ENCODE measurements around the gene KRAS. TPM values are rescaled to one million over a fixed set of nuclear protein-coding genes. Genes with fewer than 3 reads are reported as not detected.
"Not testable (repeated sequence)": the region's sequence is repeated elsewhere in the genome, so short reads cannot be mapped to it uniquely, and the experiment has no call there.

Gene KRAS
- total RNA-seq: 9.7 TPM
- long read RNA-seq, full-length matches to known transcripts: 10 of 12 reads
- long read RNA-seq, partial matches to known transcripts: 0 of 12 reads
- long read RNA-seq, other reads (novel, unspliced or antisense): 2 of 12 reads

DNA sequence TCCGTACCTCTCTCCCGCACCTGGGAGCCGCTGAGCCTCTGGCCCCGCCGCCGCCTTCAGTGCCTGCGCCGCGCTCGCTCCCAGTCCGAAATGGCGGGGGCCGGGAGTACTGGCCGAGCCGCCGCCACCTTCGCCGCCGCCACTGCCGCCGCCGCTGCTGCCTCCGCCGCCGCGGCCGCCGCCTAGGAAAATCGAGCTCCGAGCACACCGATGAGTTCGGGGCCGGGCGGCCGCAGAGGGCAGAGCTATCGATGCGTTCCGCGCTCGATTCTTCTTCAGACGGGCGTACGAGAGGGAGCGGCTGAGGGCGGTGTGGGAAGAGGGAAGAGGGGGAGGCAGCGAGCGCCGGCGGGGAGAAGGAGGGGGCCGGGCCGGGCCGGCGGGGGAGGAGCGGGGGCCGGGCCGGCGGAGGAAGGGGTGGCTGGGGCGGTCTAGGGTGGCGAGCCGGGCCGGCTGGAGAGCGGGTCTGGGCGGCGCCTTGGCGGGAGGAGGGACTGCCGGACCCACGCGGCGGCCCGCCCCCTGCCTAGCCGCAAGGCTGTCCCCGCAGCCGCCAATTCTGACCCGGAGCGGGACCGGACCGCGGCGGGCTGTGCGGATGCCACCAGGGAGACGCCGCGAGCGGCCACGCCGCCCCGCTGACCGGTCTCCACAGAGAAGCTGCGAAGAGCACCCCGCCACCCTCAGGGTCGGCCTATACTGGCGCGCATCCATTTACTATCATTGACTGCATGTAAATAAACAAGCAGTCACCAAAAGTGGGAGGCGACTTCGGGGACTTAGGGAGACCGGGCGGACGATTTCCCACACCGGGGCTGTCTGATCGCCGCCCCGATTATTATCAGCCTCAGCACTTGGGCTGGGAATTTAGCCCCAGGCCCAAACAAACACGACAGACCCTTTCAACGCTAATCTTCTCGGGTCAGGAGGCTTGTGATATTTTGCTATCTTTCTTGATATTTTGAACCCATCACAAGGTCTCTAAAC is at the start of gene KRAS:
Gene KRAS, minus strand, starts transcription at position 186 of the 987 bp plus-strand sequence.
- ATAC-seq (ENCODE audit: poor library complexity) (peak; percentile 97), DNase-seq (peak; percentile 98)
- intact Hi-C loops (cut with DNase I): loop anchor here (2.0 kb wide), 1 partner anchor 56 kb away; the partner anchor contains the start of genes DNAI7 and ETFRF1

DNA sequence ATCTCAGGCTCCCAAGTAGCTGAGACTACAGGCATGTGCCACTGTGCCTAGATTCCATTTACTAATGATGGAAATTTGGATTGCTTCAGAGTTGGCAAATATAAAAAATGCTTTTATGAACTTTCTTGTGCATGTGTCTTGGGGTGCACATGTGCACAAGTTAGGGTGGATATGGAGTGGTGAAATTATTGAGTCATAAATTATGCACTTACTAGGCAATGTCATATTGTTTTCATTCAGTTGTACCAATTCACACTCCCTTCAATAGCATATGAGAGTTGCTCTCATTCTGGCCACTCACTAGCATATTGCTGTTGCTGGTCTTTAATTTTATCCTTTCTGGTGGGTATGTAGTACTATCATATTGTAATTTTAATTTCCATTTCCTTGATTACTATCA is 45.7 kb upstream of the KRAS start:
- intact Hi-C loops (cut with DNase I): no loop called here
- DNase-seq (no peak), ATAC-seq (ENCODE audit: poor library complexity) (no peak)

DNA sequence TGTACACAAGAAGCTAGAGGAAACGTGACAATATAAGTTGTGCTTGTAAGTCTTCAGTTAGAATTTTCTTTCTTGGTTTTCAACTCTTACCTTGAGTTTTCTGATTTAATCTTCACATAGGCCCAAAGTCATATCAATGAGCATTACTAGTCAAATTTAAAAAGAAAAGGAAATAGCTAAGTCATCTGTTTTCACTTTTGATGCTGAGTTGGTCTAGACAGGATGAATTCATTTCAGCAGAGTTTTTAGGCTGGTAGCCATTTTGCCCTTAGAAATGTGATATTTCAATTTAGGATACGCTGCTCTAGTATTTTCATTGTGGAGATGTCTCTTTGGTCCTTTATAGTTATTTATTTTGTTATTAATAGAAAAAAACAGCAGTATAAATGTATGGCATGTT is 44.6 kb upstream of the KRAS start:
- intact Hi-C loops (cut with DNase I): no loop called here
- DNase-seq (no peak), ATAC-seq (ENCODE audit: poor library complexity) (no peak)

DNA sequence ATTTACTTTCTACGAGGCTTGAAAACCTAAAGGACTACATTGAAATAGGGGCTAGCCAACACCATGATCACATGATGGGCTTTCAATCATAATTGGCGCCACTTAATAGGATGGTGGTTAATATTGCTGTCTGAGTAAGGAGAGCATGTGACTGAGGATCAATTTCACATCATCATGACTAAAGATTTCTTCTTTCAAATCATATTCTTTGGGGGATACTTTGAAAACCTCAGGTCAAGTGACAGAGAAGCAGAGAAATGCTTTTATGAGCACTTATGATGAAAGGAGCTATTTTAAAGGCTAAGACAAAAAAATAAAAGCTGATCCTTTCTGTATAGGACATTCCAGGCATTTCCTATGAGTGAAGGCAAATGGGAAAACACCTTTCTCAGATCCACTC is 42.9 kb upstream of the KRAS start:
- intact Hi-C loops (cut with DNase I): no loop called here
- no peak for ATAC-seq (ENCODE audit: poor library complexity)
- no peak for DNase-seq

DNA sequence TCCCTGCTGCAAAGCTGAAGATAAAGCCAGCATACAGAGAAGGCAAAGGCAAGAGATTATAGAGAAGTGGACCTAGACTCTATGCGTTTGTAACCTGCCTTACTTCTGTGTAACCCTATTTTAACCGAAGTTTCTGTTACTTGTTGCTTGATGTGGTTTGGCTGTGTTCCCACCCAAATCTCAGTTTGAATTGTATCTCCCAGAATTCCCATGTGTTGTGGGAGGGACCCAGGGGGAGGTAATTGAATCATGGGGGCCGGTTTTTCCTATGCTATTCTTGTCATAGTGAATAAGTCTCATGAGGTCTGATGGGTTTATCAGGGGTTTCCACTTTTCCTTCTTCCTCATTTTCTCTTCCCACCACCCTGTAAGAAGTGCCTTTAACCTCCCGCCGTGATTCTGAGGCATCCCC is 42.1 kb upstream of the KRAS start:
- intact Hi-C loops (cut with DNase I); ATAC-seq (ENCODE audit: poor library complexity): not testable (repeated sequence)

DNA sequence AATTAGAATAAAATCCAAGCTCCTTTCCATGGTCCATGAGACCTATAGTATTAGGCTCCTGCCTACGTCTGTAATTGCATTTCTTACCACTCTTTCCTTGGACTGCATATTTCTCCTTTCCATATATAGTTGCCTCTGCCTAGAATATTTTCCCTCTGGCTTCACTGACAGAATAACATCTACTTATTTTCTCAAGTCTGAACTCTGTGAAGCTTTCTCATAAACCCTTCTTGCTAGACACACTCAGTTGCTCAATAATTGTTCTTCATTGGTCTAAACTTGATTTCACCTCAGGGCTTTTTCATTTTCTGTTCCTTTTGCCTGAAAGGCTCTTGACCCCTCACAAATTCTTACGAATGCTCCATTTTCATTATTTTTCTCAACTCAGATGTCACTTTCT is 36.9 kb upstream of the KRAS start:
- DNase-seq (no peak), ATAC-seq (ENCODE audit: poor library complexity) (no peak)
- intact Hi-C loops (cut with DNase I): no loop called here

More for the DNA sequence above, 42.1 kb upstream of the KRAS start:
- DNase-seq: not testable (repeated sequence)

DNA sequence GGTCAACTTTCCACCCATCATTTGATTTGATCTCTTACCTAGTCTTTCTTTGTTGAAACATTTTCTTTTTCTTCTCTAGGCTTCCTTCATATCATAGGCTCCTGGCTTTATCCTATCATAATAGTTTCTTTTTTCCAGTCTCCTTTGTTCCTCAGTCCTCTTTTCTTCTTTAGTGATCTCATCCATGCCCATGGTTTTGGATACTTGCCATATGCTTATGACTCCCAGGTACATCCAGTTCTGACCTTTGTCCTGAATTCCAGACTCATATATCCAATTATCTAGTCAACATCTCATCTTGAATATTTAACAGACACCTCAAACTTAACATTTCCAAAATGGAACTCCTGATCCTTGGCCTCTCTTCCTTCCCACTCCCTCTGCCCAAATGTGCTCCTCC is 36.1 kb upstream of the KRAS start:
- intact Hi-C loops (cut with DNase I): no loop called here
- no peak for ATAC-seq (ENCODE audit: poor library complexity)
- no peak for DNase-seq

DNA sequence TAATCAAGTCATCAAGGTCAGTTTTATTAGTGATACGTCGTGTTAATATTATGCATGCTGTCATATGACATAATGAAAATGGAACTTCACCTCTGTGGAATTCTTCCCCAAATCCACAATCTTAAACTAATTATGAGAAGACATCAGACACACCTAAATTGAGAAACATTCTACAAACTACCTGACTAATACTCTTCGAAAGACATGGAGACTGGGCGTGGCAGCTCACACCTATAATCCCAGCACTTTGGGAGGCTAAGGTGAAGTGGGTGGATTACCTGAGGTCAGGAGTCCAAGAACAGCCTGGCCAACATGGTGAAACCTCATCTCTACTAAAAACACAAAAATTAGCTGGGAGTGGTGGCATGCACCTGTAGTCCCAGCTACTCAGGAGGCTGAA is 33.3 kb upstream of the KRAS start:
- ATAC-seq (ENCODE audit: poor library complexity) (no peak), DNase-seq (no peak)
- intact Hi-C loops (cut with DNase I): no loop called here

DNA sequence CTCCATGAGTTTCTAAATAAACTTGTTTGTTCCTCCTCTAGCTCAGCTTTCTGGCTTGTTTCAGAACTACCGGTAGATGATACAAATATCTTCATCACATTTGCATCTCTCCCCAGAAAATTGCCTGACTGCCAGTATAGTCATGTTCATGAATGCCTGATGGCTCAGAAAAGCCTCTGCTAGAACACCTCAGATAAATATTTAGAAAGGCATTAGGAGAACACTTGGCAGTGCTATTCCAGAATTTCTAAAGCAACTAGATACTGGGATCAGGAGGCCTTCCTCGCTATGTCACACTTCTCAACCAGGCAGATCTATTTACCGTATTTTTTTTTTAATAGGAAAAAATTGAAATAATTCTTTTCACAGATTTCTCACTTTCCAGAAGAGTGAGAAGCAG is 32.3 kb upstream of the KRAS start:
- ATAC-seq (ENCODE audit: poor library complexity): no peak
- intact Hi-C loops (cut with DNase I): no loop called here
- no peak for DNase-seq

DNA sequence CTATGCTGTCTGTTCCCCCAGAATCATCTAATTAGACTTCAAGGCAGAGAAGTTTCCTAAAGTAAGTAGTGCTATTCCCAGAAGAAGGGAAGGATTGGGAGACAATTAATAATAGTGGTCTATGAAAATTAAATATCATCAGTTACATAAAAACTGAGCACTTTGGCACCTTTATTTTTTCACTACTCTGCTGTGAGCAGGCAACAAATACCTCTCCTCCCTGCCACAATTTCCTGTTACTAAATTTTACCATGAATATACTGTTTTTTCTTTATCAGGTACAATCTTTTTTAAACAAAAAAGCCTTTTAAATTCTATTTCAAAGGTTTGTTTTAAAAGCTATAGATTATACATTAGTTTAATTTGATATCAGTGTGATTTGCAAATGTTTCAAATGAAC is 29.4 kb upstream of the KRAS start:
- DNase-seq (no peak), ATAC-seq (ENCODE audit: poor library complexity) (no peak)
- intact Hi-C loops (cut with DNase I): no loop called here

DNA sequence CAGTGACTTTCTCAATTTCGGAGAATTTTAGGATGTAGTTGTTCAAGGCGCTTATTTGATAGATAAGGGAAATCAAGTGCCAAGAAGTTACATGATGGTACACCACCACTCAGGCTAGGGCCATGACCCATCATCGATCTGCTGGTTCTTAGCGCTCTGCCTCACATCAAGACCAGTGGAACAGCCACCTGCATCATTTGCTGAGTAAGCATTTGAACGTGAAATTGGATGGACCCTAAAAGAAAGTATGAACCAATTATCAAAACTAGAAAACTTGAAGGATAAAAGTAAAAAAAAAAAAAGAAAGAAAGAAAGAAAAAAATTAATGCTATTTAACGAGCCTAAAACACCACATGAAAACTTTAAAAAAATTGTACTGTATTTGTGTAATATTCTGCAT is 27.5 kb upstream of the KRAS start:
- intact Hi-C loops (cut with DNase I): no loop called here
- ATAC-seq (ENCODE audit: poor library complexity) (no peak), DNase-seq (no peak)

DNA sequence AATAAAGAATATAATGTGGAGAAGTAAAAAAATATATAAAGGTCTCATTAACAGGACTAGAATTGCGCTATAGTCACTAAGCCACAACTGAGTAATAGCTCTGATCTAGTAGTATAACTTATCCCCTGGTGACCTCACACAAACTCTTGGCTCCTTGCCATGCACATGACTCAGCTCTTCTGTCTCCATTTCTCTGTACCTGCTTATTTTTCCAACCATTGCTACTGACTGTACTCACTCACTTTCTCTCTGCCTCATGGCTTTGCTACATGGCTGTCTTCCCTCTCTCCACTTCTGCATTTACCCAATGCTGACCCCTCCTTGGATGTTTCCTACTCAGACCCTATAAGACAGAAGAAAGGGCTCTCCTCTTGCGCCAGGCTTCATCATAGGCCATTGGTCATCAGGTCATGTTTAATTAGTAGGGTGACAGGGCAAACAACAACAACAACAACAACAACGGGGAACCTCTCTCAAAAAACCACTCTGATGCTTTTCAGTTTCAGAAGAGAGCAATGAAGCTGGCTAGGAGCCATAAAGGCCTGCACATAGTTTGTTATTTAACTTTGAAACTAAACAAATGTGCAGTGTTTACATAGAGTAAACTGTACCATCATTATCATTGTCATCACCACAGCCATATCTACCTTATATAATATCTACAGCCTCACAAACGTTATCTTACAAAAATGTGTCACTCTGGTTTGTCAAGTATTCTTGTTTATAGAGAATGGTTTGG is 25.6 kb upstream of the KRAS start:
- ATAC-seq (ENCODE audit: poor library complexity) (no peak), DNase-seq (no peak)
- intact Hi-C loops (cut with DNase I): no loop called here

DNA sequence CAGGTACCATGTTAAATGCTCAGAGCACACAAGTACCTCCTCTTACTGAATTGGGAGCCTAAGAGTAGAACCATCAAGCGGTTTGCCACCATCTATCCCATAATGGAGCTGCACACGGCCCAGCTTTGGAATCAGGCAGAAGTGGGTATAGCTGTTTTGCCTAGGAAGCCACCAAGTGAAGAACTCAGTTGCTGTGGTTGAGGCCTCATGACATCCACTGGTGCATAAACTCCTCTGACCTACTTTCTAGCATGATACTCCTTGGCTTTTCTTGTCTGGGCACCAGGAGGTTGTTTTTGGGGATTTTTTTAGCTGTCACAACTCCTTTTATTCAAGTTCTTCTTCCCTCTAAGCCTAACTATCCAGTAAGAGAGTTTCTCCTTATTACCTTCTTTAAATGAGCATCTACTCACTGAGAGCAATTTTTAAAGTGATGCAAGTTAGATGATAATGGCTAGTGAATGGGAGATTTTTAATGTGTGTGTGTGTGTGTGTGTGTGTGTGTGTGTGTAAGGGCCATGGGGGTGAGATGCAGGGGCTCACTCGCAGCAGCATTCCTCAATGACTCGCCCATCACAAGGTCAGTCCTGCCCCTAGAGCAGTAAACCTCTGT is 20.9 kb upstream of the KRAS start:
- intact Hi-C loops (cut with DNase I): no loop called here
- DNase-seq (no peak), ATAC-seq (ENCODE audit: poor library complexity) (no peak)

DNA sequence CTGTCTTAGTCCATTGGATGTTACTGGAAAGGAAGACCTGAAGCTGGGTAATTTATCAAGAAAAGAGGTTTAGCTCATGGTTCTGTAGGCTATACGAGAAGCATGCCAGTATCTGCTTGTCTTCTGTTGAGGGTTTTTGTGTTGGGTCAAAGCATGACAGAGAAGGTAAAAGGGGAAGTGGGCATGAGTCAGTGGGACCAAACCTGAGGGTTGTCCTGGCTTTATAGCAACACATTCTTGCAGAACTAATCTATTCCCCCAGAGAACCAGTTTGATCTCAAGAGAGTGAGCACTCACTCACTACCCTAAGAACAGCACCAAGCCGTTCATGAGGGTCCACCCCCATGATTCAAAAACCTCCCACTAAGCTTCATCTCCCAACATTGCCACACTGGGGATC is 19.0 kb upstream of the KRAS start:
- DNase-seq: no peak
- no peak for ATAC-seq (ENCODE audit: poor library complexity)
- intact Hi-C loops (cut with DNase I): no loop called here

DNA sequence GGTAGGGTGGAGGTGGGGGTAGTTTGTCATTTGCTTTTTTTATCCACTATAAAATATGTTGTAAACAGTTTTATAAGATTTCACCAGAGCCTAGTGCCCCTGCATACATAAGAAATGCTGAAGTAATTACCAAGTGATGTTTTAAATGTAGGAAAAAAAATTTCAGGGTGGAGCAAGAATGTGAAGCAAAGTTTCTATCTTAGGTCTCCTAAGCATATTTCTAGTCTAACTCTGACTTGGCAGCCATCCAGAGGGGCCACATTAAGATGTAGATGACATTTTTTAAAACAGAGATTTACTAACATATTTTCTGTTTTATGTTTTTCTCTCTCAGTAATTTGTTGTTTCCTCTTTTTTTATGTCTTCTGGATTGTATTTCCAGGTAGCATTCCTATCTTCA is 15.8 kb upstream of the KRAS start:
- ATAC-seq (ENCODE audit: poor library complexity): no peak
- intact Hi-C loops (cut with DNase I): no loop called here
- no peak for DNase-seq

DNA sequence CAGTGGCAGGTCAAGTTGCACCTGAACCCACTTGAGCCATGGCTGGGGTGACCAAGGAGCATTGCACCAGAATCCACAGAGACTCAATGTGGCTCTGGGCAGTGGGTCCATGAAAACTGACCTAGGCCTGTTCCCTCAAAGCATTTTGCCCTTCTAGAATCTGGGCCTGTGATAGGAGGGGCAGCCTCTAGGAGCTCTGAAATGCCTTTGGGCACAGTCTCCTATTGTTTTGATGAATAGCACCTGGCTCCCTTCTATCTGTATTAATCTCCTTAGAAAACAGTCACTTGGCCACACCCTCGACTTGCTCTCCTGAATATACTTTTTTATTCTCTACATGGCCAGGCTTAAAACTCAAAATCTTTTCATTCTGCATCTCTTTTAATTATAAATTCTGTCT is 14.1 kb upstream of the KRAS start:
- intact Hi-C loops (cut with DNase I): no loop called here
- no peak for ATAC-seq (ENCODE audit: poor library complexity)

DNA sequence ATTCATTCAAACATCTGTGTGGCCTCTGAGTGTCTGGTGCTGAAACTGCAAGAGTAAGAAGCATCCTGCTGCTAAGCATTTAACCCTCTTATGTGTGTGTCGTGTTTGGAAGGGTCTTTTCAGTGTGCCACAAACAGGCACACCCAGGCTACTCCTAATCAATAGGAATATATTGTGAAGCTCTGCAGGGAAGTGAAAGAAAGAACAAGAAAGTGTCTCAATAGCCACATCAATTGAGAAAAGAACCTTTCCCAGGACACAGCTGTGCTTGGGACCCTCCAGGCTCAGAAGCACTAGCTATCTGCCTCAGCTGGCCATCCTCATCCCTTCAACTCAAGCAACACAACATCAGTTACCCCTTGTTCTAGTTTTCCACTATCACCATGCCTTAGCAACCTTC is 13.4 kb upstream of the KRAS start:
- ATAC-seq (ENCODE audit: poor library complexity): no peak
- intact Hi-C loops (cut with DNase I): no loop called here
- DNase-seq: no peak

More for the DNA sequence above, 14.1 kb upstream of the KRAS start:
- no peak for DNase-seq

DNA sequence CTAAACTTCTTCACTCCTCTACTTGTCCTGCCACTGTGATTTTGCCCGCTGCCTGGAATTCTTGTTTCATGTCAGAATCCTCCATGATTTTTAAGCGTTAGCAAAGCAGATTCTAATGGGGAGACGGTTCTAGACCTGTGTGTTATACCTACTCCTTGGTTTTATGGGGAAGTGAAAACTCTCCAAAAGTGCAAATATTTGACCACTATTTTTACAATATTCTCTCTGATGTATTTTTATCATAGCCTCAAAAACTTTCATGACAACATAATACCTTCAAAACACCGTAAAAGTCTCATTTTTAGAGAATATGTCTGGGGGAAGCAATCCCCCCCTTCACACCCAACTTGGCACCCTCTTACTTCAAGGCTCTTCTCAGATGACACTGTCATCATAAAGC is 12.9 kb upstream of the KRAS start:
- ATAC-seq (ENCODE audit: poor library complexity) (no peak), DNase-seq (no peak)
- intact Hi-C loops (cut with DNase I): no loop called here

DNA sequence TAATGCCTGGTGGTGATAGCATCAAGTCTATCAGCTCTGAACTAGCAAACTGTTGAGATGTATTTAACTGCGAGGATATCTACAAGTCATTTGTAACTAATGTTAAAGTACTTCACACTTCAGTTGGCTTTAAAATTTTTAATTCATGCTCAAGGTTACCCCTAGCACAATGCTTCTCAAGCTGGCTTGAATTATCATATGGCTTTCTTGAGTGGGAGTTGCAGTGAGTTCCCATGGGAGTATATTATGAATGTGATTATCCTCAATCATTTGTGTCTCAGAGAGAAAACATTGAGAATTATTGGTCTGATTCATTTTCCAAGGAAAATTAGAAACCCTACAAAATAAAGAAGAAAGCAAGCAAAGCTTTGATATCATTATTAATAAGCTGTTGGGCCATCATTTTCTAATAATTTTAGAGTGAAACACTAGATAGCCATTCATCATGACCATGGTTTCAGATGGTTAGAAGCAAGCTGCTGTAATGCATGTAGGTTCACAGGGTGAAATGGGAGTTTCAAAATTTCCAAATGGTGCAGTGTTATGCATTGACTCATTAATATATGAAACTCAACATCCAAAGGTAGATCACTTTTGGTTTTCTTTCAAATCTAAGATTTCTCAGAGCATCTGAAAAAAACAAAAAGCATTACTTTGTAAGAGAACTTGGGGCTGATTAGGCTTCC is 11.8 kb upstream of the KRAS start:
- no peak for ATAC-seq (ENCODE audit: poor library complexity)
- intact Hi-C loops (cut with DNase I): no loop called here
- DNase-seq: no peak

Data from Right ventricle myocardium superior (tissue), 1 donor.